GM12878 (cell line): ENCODE measurements around the gene LIPM. TPM values are rescaled to one million over a fixed set of nuclear protein-coding genes. Genes with fewer than 3 reads are reported as not detected.

Source experiments
- SMAD1 ChIP-seq: fragments of 450-650 bp; IDR thresholded peaks from 2 replicates; pipeline ENCODE4 v1.6.1; 2018; ENCODE audit warnings: mild to moderate bottlenecking, low read depth; ENCODE audit not compliant: partially characterized antibody
- polyA plus RNA-seq, 11 experiments: library from polyadenylated mRNA; depleted of rRNA in 4 of 11; unstranded in 6 of 11; stranded (reverse) in 5 of 11; fragments of >200 nt; fragmentation: Nextera tagmentation in 4 of 11; fragmentation: Illumina TruSeq in 1 of 11; extraction: Ambion mirVana in 4 of 11; extraction: Trizol in 1 of 11; gene quantifications; 1 replicate in 1 of 11; 2 replicates in 10 of 11; pipeline versions ENCODE4 v1.2.1 to v1.2.3, GENCODE V29; 2011 to 2016; ENCODE audit warnings: inconsistent platforms in 2 of 11, missing spikeins in 2 of 11, low read depth in 1 of 11
- total RNA-seq, 4 experiments: library from RNA; depleted of rRNA in 3 of 4; stranded (reverse); fragments of >200 nt in 3 of 4; fragmentation: Illumina TruSeq in 1 of 4; extraction: Trizol in 1 of 4; gene quantifications; 2 replicates each; pipeline versions ENCODE4 v1.2.1 to v1.2.3, GENCODE V29; 2013 to 2021
- TF ChIP-seq, protein P1 (sequence below): fragments of 450-650 bp; formaldehyde crosslinking; IDR thresholded peaks from 2 replicates; pipeline ENCODE4 v1.4.0; 2022; ENCODE audit warnings: mild to moderate bottlenecking, moderate library complexity
- TF ChIP-seq, protein P2 (sequence below): IDR thresholded peaks from 2 replicates; pipeline ENCODE4 v1.6.1; 2012; ENCODE audit warnings: improper control_type of control experiment, low read depth, low read length; ENCODE audit not compliant: insufficient replicate concordance
- TF ChIP-seq, protein P3 (sequence below): IDR thresholded peaks from 2 replicates; pipeline ENCODE4 v1.6.1; 2011; ENCODE audit warnings: low read depth, mild to moderate bottlenecking, low read length, moderate library complexity, borderline replicate concordance; ENCODE audit errors: extremely low read depth
- TF ChIP-seq, protein P4 (sequence below): fragments of 450-650 bp; conservative IDR thresholded peaks from 2 replicates; pipeline ENCODE4 v1.6.1; 2017; ENCODE audit warnings: mild to moderate bottlenecking, moderate library complexity

The LIPM gene
- total and polyA plus RNA-seq, 10 of the 15 experiments (the other 5 are each of a cell fraction or from before 2014, with no cell fraction given): not detected

DNA sequence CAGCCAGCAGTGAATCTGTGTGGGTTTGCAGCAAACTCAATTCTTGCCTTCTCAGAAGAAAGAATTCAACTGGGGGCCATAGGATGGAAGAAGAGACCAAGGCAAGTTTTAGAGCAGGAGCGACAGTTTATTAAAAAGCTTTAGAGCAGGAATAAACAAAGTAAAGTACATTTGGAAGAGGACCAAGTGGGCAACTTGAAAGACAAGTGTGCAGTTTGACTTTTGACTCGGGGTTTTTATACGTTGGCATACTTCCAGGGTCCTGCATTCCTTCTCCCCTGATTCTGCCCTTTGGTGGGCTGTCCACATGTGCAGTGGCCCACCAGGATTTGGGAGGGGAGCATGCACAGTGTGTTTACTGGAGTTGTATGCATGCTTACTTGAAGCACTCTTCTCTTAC is 52.2 kb downstream of the LIPM start (continued):
- TF ChIP-seq, protein P1, sequence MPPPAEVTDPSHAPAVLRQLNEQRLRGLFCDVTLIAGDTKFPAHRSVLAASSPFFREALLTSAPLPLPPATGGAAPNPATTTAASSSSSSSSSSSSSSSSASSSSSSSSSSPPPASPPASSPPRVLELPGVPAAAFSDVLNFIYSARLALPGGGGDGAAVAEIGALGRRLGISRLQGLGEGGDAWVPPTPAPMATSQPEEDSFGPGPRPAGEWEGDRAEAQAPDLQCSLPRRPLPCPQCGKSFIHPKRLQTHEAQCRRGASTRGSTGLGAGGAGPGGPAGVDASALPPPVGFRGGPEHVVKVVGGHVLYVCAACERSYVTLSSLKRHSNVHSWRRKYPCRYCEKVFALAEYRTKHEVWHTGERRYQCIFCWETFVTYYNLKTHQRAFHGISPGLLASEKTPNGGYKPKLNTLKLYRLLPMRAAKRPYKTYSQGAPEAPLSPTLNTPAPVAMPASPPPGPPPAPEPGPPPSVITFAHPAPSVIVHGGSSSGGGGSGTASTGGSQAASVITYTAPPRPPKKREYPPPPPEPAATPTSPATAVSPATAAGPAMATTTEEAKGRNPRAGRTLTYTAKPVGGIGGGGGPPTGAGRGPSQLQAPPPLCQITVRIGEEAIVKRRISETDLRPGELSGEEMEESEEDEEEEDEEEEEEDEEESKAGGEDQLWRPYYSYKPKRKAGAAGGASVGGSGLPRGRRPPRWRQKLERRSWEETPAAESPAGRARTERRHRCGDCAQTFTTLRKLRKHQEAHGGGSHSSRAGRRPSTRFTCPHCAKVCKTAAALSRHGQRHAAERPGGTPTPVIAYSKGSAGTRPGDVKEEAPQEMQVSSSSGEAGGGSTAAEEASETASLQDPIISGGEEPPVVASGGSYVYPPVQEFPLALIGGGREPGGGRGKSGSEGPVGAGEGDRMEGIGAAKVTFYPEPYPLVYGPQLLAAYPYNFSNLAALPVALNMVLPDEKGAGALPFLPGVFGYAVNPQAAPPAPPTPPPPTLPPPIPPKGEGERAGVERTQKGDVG (CRISPR knock-in tag): no peak
- TF ChIP-seq, protein P2, sequence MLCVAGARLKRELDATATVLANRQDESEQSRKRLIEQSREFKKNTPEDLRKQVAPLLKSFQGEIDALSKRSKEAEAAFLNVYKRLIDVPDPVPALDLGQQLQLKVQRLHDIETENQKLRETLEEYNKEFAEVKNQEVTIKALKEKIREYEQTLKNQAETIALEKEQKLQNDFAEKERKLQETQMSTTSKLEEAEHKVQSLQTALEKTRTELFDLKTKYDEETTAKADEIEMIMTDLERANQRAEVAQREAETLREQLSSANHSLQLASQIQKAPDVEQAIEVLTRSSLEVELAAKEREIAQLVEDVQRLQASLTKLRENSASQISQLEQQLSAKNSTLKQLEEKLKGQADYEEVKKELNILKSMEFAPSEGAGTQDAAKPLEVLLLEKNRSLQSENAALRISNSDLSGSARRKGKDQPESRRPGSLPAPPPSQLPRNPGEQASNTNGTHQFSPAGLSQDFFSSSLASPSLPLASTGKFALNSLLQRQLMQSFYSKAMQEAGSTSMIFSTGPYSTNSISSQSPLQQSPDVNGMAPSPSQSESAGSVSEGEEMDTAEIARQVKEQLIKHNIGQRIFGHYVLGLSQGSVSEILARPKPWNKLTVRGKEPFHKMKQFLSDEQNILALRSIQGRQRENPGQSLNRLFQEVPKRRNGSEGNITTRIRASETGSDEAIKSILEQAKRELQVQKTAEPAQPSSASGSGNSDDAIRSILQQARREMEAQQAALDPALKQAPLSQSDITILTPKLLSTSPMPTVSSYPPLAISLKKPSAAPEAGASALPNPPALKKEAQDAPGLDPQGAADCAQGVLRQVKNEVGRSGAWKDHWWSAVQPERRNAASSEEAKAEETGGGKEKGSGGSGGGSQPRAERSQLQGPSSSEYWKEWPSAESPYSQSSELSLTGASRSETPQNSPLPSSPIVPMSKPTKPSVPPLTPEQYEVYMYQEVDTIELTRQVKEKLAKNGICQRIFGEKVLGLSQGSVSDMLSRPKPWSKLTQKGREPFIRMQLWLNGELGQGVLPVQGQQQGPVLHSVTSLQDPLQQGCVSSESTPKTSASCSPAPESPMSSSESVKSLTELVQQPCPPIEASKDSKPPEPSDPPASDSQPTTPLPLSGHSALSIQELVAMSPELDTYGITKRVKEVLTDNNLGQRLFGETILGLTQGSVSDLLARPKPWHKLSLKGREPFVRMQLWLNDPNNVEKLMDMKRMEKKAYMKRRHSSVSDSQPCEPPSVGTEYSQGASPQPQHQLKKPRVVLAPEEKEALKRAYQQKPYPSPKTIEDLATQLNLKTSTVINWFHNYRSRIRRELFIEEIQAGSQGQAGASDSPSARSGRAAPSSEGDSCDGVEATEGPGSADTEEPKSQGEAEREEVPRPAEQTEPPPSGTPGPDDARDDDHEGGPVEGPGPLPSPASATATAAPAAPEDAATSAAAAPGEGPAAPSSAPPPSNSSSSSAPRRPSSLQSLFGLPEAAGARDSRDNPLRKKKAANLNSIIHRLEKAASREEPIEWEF: no peak
- TF ChIP-seq SMAD1: no peak
- TF ChIP-seq, protein P3, sequence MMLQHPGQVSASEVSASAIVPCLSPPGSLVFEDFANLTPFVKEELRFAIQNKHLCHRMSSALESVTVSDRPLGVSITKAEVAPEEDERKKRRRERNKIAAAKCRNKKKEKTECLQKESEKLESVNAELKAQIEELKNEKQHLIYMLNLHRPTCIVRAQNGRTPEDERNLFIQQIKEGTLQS: no peak
- TF ChIP-seq, protein P4, sequence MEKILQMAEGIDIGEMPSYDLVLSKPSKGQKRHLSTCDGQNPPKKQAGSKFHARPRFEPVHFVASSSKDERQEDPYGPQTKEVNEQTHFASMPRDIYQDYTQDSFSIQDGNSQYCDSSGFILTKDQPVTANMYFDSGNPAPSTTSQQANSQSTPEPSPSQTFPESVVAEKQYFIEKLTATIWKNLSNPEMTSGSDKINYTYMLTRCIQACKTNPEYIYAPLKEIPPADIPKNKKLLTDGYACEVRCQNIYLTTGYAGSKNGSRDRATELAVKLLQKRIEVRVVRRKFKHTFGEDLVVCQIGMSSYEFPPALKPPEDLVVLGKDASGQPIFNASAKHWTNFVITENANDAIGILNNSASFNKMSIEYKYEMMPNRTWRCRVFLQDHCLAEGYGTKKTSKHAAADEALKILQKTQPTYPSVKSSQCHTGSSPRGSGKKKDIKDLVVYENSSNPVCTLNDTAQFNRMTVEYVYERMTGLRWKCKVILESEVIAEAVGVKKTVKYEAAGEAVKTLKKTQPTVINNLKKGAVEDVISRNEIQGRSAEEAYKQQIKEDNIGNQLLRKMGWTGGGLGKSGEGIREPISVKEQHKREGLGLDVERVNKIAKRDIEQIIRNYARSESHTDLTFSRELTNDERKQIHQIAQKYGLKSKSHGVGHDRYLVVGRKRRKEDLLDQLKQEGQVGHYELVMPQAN: no peak
